Endodermal cell (in vitro differentiated cells): ENCODE results near the gene FGF3. TPM values are rescaled to one million over a fixed set of nuclear protein-coding genes. Genes with fewer than 3 reads are reported as not detected.

Experiments
- DNase-seq: peaks from one replicate; pipeline ENCODE4 v3.0.0-alpha.2; 2017
- H3K27ac ChIP-seq: 2 replicates; pipeline ENCODE4 v1.5.1; 2013; ENCODE audit warnings: mild to moderate bottlenecking, low read depth, low read length, moderate library complexity
- H3K27me3 ChIP-seq: 2 replicates; pipeline ENCODE4 v1.6.1; 2013; ENCODE audit warnings: mild to moderate bottlenecking, low read length, moderate library complexity; ENCODE audit not compliant: insufficient read depth, control insufficient read depth, poor library complexity, severe bottlenecking
- H3K36me3 ChIP-seq: 2 replicates; pipeline ENCODE4 v1.7.0; 2013; ENCODE audit warnings: mild to moderate bottlenecking, low read length, moderate library complexity; ENCODE audit not compliant: control insufficient read depth, insufficient read depth
- H3K4me1 ChIP-seq: one replicate; pipeline ENCODE4 v1.7.0; 2013; ENCODE audit warnings: low read length; ENCODE audit not compliant: control insufficient read depth, insufficient read depth
- H3K4me3 ChIP-seq: 2 replicates; pipeline ENCODE4 v1.5.1; 2013; ENCODE audit warnings: mild to moderate bottlenecking, low read length, moderate library complexity
- H3K9ac ChIP-seq: 2 replicates; pipeline ENCODE4 v1.6.1; 2013; ENCODE audit warnings: mild to moderate bottlenecking, low read length, moderate library complexity; ENCODE audit not compliant: poor library complexity, severe bottlenecking; ENCODE audit errors: extremely low read depth
- H3K9me3 ChIP-seq: 2 replicates; pipeline ENCODE4 v1.6.1; 2013; ENCODE audit warnings: mild to moderate bottlenecking, low read length, moderate library complexity; ENCODE audit not compliant: control insufficient read depth
- H3K27ac Mint-ChIP-seq: 2 replicates; pipeline ENCODE4 v1.8.0; 2020; ENCODE audit warnings: mixed read lengths
- H3K27me3 Mint-ChIP-seq: 2 replicates; pipeline ENCODE4 v1.8.0; 2021; ENCODE audit warnings: mild to moderate bottlenecking, mixed read lengths; ENCODE audit not compliant: insufficient read depth
- H3K36me3 Mint-ChIP-seq: 2 replicates; pipeline ENCODE4 v1.8.0; 2020; ENCODE audit warnings: low read depth, mixed read lengths
- H3K4me1 Mint-ChIP-seq: 2 replicates; pipeline ENCODE4 v1.8.0; 2020; ENCODE audit warnings: mixed read lengths
- H3K4me3 Mint-ChIP-seq: 2 replicates; pipeline ENCODE4 v1.8.0; 2020; ENCODE audit warnings: mild to moderate bottlenecking, moderate library complexity, mixed read lengths
- H3K9me3 Mint-ChIP-seq: 2 replicates; pipeline ENCODE4 v1.8.0; 2020; ENCODE audit warnings: mild to moderate bottlenecking, mixed read lengths
- WGBS, 2 experiments: methylation state at CpG; one replicate each; pipeline versions ENCODE4 v1.1.5 to v1.1.7; 2013; ENCODE audit warnings: missing lambda C conversion rate in 2 of 2, mixed read lengths in 1 of 2; ENCODE audit not compliant: insufficient coverage in 1 of 2, insufficient read length in 1 of 2; 5-methylcytosine and 5-hydroxymethylcytosine counted together
- total RNA-seq, 2 donors: library from RNA; stranded (reverse); fragmentation: NEBNext Ultra II Directional in 1 of 2; extraction: Animal tissue kit (Norgen Biotek cat#: 25700) in 1 of 2; gene quantifications; 2 replicates in 1 of 2; 3 replicates in 1 of 2; pipeline ENCODE4 v1.2.1, GENCODE V29; 2021
- TF ChIP-seq, protein P1 (sequence below): fragments of 200-600 bp; sonication (generic); conservative IDR thresholded peaks from 2 replicates; pipeline ENCODE4 v1.5.0; 2021; ENCODE audit warnings: antibody characterized with exemption, mild to moderate bottlenecking

FGF3 gene
- total RNA-seq, 2 donors from 2014 or later: not detected

DNA sequence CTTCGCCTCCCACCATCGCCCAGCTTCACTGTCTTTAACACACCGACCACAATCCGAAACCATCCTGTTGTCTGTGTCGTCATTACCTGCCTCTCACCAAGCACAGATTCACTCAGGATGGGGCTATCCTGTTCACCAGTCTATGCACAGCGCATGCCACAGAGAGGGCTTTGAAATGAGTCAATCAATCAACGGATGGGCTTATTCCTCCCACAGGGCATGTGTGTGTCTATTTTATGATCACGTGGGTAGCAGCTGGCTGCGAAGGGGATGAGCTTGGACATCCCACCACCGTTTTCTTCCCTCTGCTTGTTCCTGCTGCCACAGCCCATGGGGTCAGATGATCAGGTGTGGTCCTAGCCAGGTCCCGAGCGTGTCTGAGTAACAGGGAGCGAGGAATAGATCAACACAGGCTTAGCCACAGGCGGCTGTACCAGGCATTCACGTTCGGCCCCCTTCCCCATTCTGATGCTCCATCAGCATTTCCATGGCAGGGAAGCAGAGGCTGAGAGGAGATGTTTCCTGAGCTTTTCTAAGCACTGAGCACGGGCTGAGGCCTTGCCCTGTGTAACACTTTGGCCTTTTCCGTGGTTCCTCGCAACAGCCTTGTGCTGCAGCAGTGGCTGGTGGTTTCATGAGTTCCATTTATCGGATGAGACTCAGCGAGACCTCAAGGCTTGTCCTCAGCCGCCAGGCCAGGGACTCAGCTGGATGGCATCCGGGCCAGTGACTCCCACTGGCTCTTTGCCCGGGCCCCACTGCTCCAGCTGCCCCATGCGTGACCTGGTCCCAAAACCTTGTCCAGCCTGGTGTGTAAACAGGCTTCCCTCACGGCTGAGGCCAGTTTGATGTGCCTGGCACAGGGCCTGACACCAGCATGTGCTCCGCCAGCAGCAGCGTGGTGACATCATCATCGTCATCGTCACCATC is 48.1 kb upstream of the FGF3 start:
- Mint-ChIP-seq H3K9me3 (peaks cover under 1% of the 10 kb centered on the region), H3K27ac (no peak overlapping the region), H3K4me3 (no peak overlapping the region), H3K4me1 (no peaks in the 10 kb centered on the region), H3K27me3 (peaks cover 2% of the 10 kb centered on the region), H3K36me3 (no peaks in the 10 kb centered on the region)
- WGBS, 2 experiments: 88 to 93% methylated on average over 26 to 30 of the region's 30 CpGs
- Histone ChIP-seq H3K4me1 (no peaks in the 10 kb centered on the region), H3K36me3 (no peaks in the 10 kb centered on the region), H3K27me3 (no peaks in the 10 kb centered on the region), H3K9me3 (no peaks in the 10 kb centered on the region), H3K27ac (no peak overlapping the region), H3K9ac (no peak overlapping the region), H3K4me3 (no peak overlapping the region)
- peak; percentile 47 for DNase-seq
- TF ChIP-seq, protein P1, sequence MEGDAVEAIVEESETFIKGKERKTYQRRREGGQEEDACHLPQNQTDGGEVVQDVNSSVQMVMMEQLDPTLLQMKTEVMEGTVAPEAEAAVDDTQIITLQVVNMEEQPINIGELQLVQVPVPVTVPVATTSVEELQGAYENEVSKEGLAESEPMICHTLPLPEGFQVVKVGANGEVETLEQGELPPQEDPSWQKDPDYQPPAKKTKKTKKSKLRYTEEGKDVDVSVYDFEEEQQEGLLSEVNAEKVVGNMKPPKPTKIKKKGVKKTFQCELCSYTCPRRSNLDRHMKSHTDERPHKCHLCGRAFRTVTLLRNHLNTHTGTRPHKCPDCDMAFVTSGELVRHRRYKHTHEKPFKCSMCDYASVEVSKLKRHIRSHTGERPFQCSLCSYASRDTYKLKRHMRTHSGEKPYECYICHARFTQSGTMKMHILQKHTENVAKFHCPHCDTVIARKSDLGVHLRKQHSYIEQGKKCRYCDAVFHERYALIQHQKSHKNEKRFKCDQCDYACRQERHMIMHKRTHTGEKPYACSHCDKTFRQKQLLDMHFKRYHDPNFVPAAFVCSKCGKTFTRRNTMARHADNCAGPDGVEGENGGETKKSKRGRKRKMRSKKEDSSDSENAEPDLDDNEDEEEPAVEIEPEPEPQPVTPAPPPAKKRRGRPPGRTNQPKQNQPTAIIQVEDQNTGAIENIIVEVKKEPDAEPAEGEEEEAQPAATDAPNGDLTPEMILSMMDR: no peak

DNA sequence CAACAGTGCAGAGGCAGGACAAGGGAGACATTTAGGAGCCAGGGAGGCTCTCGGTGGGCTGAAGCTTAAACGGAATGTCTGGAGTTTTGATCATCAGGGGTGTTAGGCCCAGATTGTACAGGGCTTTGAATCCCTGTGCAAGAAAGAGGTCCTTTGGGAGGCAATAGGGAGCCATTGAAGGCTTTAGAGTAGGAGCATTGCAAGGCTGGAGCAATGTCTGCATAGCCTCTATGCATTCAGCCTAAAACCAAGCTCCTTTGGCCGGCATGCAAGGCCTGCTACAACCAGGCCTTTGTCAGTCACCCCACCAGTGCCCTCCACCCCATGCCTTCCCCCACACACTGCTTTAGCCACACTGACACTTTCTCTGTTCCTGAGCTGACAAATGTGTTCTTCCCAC is 47.4 kb upstream of the FGF3 start:
- Histone ChIP-seq H3K4me1 (no peaks in the 10 kb centered on the region), H3K9me3 (no peaks in the 10 kb centered on the region), H3K27ac (no peak overlapping the region), H3K27me3 (no peaks in the 10 kb centered on the region), H3K4me3 (no peak overlapping the region), H3K36me3 (no peaks in the 10 kb centered on the region), H3K9ac (no peak overlapping the region)
- H3K9me3 Mint-ChIP-seq: no peaks in the 10 kb centered on the region
- peaks cover 2% of the 10 kb centered on the region for H3K27me3 Mint-ChIP-seq
- TF ChIP-seq, protein P1: no peak
- DNase-seq: no peak
- H3K36me3 Mint-ChIP-seq: no peaks in the 10 kb centered on the region
- 85 to 93% methylated on average over 2 to 3 of the region's 3 CpGs for WGBS, 2 experiments
- no peak overlapping the region for H3K27ac Mint-ChIP-seq
- no peaks in the 10 kb centered on the region for H3K4me1 Mint-ChIP-seq
- no peak overlapping the region for H3K4me3 Mint-ChIP-seq

DNA sequence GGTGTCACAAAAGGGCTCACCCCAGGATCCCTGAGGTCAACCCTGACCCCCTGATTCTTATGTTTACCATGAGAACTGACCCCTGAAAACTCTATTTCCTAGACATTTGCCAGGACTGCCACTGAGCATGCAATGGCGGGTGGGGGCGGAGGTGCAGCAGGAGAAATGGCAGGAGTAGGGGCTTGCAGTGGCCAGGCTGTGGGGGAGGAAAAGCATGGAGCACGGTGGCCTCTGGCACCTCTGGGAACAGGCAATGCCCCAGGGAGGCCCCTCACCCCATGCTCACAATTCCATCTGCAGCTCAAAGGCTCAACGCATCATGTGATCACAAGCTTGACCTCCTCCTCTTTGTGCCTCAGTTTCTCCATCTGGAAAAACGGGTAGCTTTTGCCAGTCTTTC is 46.5 kb upstream of the FGF3 start:
- Histone ChIP-seq H3K9me3 (no peaks in the 10 kb centered on the region), H3K9ac (no peak overlapping the region), H3K27ac (no peak overlapping the region), H3K4me1 (no peaks in the 10 kb centered on the region), H3K27me3 (no peaks in the 10 kb centered on the region), H3K4me3 (no peak overlapping the region), H3K36me3 (no peaks in the 10 kb centered on the region)
- whole genome bisulfite sequencing, 2 experiments: 79 to 83% methylated on average over 2 to 5 of the region's 5 CpGs
- no peaks in the 10 kb centered on the region for H3K9me3 Mint-ChIP-seq
- no peaks in the 10 kb centered on the region for H3K4me1 Mint-ChIP-seq
- H3K27ac Mint-ChIP-seq: no peak overlapping the region
- H3K4me3 Mint-ChIP-seq: no peak overlapping the region
- no peaks in the 10 kb centered on the region for H3K36me3 Mint-ChIP-seq
- TF ChIP-seq, protein P1: no peak
- DNase-seq: peak; percentile 43
- peaks cover 9% of the 10 kb centered on the region for H3K27me3 Mint-ChIP-seq
